Breast epithelium (tissue), 3 donors: ENCODE data around the gene SLC2A13.

ENCODE experiments used
- CTCF ChIP-seq, 3 donors: fragments of 450-650 bp; IDR thresholded peaks; one replicate each; pipeline ENCODE4 v1.5.1; 2016 to 2017; ENCODE audit warnings: antibody characterized with exemption in 3 of 3, mild to moderate bottlenecking in 3 of 3, moderate library complexity in 3 of 3
- POLR2AphosphoS5 ChIP-seq, 3 donors: sonication (generic); formaldehyde crosslinking; IDR thresholded peaks; one replicate each; pipeline ENCODE4 v1.6.1; 2017; ENCODE audit warnings: antibody characterized with exemption in 3 of 3

- TF ChIP-seq CTCF (IDR thresholded peaks at IDR 0.05) (no peak), POLR2AphosphoS5 (IDR thresholded peaks at IDR 0.05) (no peak)
Observed at GRCh38 chr12:39830171-39830570, 275.7 kb downstream of the SLC2A13 start.
